Endodermal cell (in vitro differentiated cells): ENCODE measurements around the gene ADGRL4. TPM values are rescaled to one million over a fixed set of nuclear protein-coding genes. Genes with fewer than 3 reads are reported as not detected.
"Not testable (repeated sequence)": the region's sequence is repeated elsewhere in the genome, so short reads cannot be mapped to it uniquely, and the experiment has no call there.

Source experiments
- DNase-seq: peaks from one replicate; pipeline ENCODE4 v3.0.0-alpha.2; 2017
- H3K27ac ChIP-seq: 2 replicates; pipeline ENCODE4 v1.5.1; 2013; ENCODE audit warnings: mild to moderate bottlenecking, low read depth, low read length, moderate library complexity
- H3K27me3 ChIP-seq: 2 replicates; pipeline ENCODE4 v1.6.1; 2013; ENCODE audit warnings: mild to moderate bottlenecking, low read length, moderate library complexity; ENCODE audit not compliant: insufficient read depth, control insufficient read depth, poor library complexity, severe bottlenecking
- H3K36me3 ChIP-seq: 2 replicates; pipeline ENCODE4 v1.7.0; 2013; ENCODE audit warnings: mild to moderate bottlenecking, low read length, moderate library complexity; ENCODE audit not compliant: control insufficient read depth, insufficient read depth
- H3K4me1 ChIP-seq: one replicate; pipeline ENCODE4 v1.7.0; 2013; ENCODE audit warnings: low read length; ENCODE audit not compliant: control insufficient read depth, insufficient read depth
- H3K4me3 ChIP-seq: 2 replicates; pipeline ENCODE4 v1.5.1; 2013; ENCODE audit warnings: mild to moderate bottlenecking, low read length, moderate library complexity
- H3K9ac ChIP-seq: 2 replicates; pipeline ENCODE4 v1.6.1; 2013; ENCODE audit warnings: mild to moderate bottlenecking, low read length, moderate library complexity; ENCODE audit not compliant: poor library complexity, severe bottlenecking; ENCODE audit errors: extremely low read depth
- H3K9me3 ChIP-seq: 2 replicates; pipeline ENCODE4 v1.6.1; 2013; ENCODE audit warnings: mild to moderate bottlenecking, low read length, moderate library complexity; ENCODE audit not compliant: control insufficient read depth
- H3K27ac Mint-ChIP-seq: 2 replicates; pipeline ENCODE4 v1.8.0; 2020; ENCODE audit warnings: mixed read lengths
- H3K27me3 Mint-ChIP-seq: 2 replicates; pipeline ENCODE4 v1.8.0; 2021; ENCODE audit warnings: mild to moderate bottlenecking, mixed read lengths; ENCODE audit not compliant: insufficient read depth
- H3K36me3 Mint-ChIP-seq: 2 replicates; pipeline ENCODE4 v1.8.0; 2020; ENCODE audit warnings: low read depth, mixed read lengths
- H3K4me1 Mint-ChIP-seq: 2 replicates; pipeline ENCODE4 v1.8.0; 2020; ENCODE audit warnings: mixed read lengths
- H3K4me3 Mint-ChIP-seq: 2 replicates; pipeline ENCODE4 v1.8.0; 2020; ENCODE audit warnings: mild to moderate bottlenecking, moderate library complexity, mixed read lengths
- H3K9me3 Mint-ChIP-seq: 2 replicates; pipeline ENCODE4 v1.8.0; 2020; ENCODE audit warnings: mild to moderate bottlenecking, mixed read lengths
- WGBS, 2 experiments: methylation state at CpG; one replicate each; pipeline versions ENCODE4 v1.1.5 to v1.1.7; 2013; ENCODE audit warnings: missing lambda C conversion rate in 2 of 2, mixed read lengths in 1 of 2; ENCODE audit not compliant: insufficient coverage in 1 of 2, insufficient read length in 1 of 2; 5-methylcytosine and 5-hydroxymethylcytosine counted together
- total RNA-seq, 2 donors: library from RNA; stranded (reverse); fragmentation: NEBNext Ultra II Directional in 1 of 2; extraction: Animal tissue kit (Norgen Biotek cat#: 25700) in 1 of 2; gene quantifications; 2 replicates in 1 of 2; 3 replicates in 1 of 2; pipeline ENCODE4 v1.2.1, GENCODE V29; 2021
- TF ChIP-seq, protein P1 (sequence below): fragments of 200-600 bp; sonication (generic); conservative IDR thresholded peaks from 2 replicates; pipeline ENCODE4 v1.5.0; 2021; ENCODE audit warnings: antibody characterized with exemption, mild to moderate bottlenecking

ADGRL4 gene
- total RNA-seq, 2 donors from 2014 or later = 0.44 TPM

DNA sequence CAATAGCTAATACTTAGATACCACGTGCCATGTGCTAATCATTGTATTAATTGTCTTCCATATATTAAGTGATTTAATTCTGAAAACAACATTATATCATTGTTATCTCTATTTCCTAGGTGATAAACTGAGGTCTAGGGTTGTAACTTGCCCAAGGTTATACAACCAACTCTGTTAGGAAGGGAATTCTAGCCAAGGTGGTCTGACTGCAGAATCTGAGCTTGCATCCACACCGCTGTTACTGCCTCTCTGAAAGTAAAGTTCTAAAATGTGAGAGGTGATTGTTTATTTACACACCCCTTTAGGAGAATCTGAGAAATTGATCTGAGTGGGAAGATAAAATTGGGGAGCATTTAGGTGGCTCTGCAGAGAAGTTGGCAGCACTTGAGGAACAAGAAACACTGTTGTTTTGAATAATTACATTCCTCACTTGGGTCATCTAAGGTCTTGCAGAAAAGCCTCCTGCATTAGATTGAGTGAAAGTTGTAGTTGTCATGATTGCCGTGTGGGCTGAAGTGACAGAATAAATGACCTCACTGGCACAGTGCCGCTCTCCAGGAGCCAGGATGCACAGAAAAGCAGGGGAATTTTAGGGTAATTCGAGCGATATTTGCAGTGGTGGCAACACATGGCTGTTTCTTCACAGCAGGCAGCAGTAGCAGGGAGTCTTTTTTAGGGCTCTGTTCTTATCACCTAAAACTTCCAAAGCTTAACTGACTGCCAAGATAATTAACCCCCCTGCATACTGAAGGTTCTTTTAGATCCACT lies 121.7 kb downstream of the ADGRL4 start:
- no peaks in the 10 kb centered on the region for H3K36me3 ChIP-seq
- no peak overlapping the region for H3K9ac ChIP-seq
- peaks cover 4% of the 10 kb centered on the region for H3K4me1 ChIP-seq
- Mint-ChIP-seq H3K27ac (no peak overlapping the region), H3K4me1 (peaks cover 13% of the 10 kb centered on the region), H3K4me3 (no peak overlapping the region), H3K27me3 (peaks cover 3% of the 10 kb centered on the region), H3K9me3 (no peaks in the 10 kb centered on the region), H3K36me3 (no peaks in the 10 kb centered on the region)
- WGBS, 2 experiments = 48 to 49% methylated on average over 4 to 5 of the region's 6 CpGs
- no peak overlapping the region for H3K27ac ChIP-seq
- peaks cover 4% of the 10 kb centered on the region for H3K27me3 ChIP-seq
- TF ChIP-seq, protein P1, sequence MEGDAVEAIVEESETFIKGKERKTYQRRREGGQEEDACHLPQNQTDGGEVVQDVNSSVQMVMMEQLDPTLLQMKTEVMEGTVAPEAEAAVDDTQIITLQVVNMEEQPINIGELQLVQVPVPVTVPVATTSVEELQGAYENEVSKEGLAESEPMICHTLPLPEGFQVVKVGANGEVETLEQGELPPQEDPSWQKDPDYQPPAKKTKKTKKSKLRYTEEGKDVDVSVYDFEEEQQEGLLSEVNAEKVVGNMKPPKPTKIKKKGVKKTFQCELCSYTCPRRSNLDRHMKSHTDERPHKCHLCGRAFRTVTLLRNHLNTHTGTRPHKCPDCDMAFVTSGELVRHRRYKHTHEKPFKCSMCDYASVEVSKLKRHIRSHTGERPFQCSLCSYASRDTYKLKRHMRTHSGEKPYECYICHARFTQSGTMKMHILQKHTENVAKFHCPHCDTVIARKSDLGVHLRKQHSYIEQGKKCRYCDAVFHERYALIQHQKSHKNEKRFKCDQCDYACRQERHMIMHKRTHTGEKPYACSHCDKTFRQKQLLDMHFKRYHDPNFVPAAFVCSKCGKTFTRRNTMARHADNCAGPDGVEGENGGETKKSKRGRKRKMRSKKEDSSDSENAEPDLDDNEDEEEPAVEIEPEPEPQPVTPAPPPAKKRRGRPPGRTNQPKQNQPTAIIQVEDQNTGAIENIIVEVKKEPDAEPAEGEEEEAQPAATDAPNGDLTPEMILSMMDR = no peak
- H3K4me3 ChIP-seq = peak overlapping the region; percentile 18
- no peaks in the 10 kb centered on the region for H3K9me3 ChIP-seq
- peak; percentile 54 for DNase-seq

DNA sequence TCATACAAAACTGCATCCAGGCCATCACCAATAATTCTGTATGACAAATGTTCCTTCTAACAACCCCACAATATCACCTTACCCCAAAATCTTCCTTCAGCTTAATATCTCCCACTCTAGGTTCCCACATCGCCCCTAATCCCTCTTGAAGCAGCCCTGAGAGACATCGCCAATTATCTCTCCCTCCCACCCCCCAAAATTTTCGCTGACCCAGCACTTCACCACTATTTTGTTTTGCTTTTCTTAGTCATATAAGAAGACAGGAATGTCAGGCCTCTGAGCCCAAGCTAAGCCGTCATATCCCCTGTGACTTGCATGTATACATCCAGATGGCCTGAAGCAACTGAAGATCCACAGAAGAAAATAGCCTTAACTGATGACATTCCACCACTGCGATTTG lies 126.3 kb downstream of the ADGRL4 start:
- H3K27ac ChIP-seq = no peak overlapping the region
- H3K4me1 ChIP-seq = peaks cover 4% of the 10 kb centered on the region
- Mint-ChIP-seq H3K27ac (no peak overlapping the region), H3K9me3 (no peaks in the 10 kb centered on the region), H3K27me3 (no peaks in the 10 kb centered on the region), H3K4me1 (peaks cover 10% of the 10 kb centered on the region), H3K36me3 (no peaks in the 10 kb centered on the region), H3K4me3 (no peak overlapping the region)
- TF ChIP-seq, protein P1 = no peak
- H3K9ac ChIP-seq = no peak overlapping the region
- 92 to 93% methylated on average over 5 of the region's 5 CpGs for WGBS, 2 experiments
- no peaks in the 10 kb centered on the region for H3K36me3 ChIP-seq
- no peak for DNase-seq
- H3K9me3 ChIP-seq = no peaks in the 10 kb centered on the region
- H3K4me3 ChIP-seq = no peak overlapping the region
- H3K27me3 ChIP-seq = no peaks in the 10 kb centered on the region

- not testable (repeated sequence) for H3K4me3 ChIP-seq, H3K27me3 Mint-ChIP-seq, H3K9me3 Mint-ChIP-seq, H3K27ac Mint-ChIP-seq, H3K4me3 Mint-ChIP-seq, H3K4me1 ChIP-seq, H3K36me3 ChIP-seq, DNase-seq, H3K36me3 Mint-ChIP-seq, H3K9ac ChIP-seq, H3K27ac ChIP-seq, H3K27me3 ChIP-seq, H3K4me1 Mint-ChIP-seq, H3K9me3 ChIP-seq
- WGBS, 2 experiments = 91 to 93% methylated on average over 4 of the region's 4 CpGs
These were observed 130.5 kb downstream of the ADGRL4 start for GRCh38 chr1:78875986-78876385.

DNA sequence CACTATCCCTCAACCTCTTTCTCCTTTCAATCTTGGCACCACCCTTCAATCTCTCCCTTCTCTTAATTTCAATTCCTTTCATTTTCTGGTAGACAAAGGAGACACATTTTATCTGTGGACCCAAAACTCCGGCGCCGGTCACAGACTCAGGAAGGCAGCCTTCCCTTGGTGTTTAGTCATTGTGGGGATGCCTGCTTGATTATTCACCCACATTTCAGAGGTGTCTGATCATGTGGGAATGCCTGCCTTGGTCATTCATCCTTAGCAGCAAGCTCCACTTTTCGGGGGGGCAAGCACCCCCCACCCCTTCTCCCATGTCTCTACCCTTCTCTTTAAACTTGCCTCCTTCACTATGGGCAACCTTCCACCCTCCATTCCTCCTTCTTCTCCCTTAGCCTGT lies 133.7 kb downstream of the ADGRL4 start:
- H3K36me3 Mint-ChIP-seq, H3K27me3 Mint-ChIP-seq, H3K27me3 ChIP-seq, H3K9ac ChIP-seq, H3K4me3 ChIP-seq, H3K27ac ChIP-seq, H3K27ac Mint-ChIP-seq, H3K36me3 ChIP-seq, H3K4me3 Mint-ChIP-seq, H3K4me1 Mint-ChIP-seq, DNase-seq, H3K4me1 ChIP-seq: not testable (repeated sequence)
- peaks cover 13% of the 10 kb centered on the region for H3K9me3 Mint-ChIP-seq
- 98% methylated on average over 3 of the region's 4 CpGs; no CpG with 5 or more reads in 1 of the 2 experiments for WGBS, 2 experiments
- H3K9me3 ChIP-seq = peaks cover 13% of the 10 kb centered on the region
